8988T (cell line): ENCODE data around the gene SUFU.
A peak's percentile ranks its signal among the peaks of the same experiment; 100 is the strongest.
"Not testable (repeated sequence)": the region's sequence is repeated elsewhere in the genome, so short reads cannot be mapped to it uniquely, and the experiment has no call there.

Experiments used
- DNase-seq: peaks from one replicate; pipeline ENCODE4 v3.0.0; 2011

SUFU gene

GRCh38 chr10:102503264-102504178 is at the start of gene SUFU:
SUFU (plus strand) TSS chr10:102503972; CDS start chr10:102504153, 181 bp downstream.
- peak; percentile 81 for DNase-seq

GRCh38 chr10:102454662-102455487 is 48.9 kb upstream of the SUFU start:
- not testable (repeated sequence) for DNase-seq

DNA sequence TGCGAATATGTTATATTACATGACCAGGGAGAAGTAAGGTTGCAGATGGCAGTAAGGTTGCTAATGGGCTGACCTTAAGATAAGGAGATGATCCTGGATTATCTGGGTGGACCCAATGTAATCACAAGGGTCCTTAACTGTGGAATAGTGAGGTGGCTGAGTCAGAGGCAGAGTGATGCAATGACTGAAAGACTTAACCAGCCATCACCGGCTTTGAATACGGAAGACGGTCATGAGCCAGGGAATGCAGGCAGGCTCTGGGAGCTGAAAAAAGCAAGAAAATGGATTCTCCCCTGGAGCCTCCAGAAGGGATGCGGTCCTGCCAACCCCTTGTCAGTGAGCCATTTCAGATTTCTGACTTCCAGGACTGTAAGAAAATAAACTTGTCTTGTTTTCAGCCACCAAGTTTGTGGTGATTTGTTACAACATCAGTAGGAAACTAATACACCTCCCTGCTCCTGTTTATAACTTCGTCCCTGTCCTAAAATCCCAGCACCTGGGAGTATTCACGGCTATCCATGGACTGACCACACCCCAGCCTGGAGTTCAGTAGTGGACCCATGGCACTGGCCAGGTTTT is 47.8 kb upstream of the SUFU start:
- no peak for DNase-seq

DNA sequence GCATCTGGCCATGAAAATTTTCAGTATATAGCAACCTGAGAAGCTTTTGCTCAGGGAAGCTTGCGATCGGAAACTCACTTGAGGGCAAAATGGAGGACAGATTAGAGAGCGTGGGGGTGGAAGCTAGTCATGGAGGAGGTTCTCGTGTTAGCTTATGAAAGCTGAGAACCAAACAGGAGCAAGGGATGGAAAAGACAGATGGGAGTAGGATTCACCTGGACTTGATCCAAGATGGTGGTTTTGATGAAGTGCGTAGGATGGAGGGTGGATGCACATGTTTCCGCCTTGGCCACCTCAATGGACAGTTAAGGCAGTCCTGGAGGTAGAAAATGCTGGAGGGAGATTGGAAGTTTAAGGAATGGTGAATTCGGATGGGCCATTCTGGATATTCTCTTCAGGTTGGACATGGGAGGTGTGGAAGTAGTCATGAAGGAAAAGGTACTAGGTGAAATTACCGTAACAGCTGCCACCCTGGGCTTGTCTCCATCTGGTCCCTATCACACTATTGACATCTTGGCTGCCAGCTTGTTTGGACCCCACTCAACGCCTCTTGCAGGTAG is 46.1 kb upstream of the SUFU start:
- no peak for DNase-seq

- no peak for DNase-seq
Observed at GRCh38 chr10:102458656-102459055, 45.1 kb upstream of the SUFU start.

- DNase-seq: no peak
Observed at GRCh38 chr10:102460836-102461186, 43.0 kb upstream of the SUFU start.

DNA sequence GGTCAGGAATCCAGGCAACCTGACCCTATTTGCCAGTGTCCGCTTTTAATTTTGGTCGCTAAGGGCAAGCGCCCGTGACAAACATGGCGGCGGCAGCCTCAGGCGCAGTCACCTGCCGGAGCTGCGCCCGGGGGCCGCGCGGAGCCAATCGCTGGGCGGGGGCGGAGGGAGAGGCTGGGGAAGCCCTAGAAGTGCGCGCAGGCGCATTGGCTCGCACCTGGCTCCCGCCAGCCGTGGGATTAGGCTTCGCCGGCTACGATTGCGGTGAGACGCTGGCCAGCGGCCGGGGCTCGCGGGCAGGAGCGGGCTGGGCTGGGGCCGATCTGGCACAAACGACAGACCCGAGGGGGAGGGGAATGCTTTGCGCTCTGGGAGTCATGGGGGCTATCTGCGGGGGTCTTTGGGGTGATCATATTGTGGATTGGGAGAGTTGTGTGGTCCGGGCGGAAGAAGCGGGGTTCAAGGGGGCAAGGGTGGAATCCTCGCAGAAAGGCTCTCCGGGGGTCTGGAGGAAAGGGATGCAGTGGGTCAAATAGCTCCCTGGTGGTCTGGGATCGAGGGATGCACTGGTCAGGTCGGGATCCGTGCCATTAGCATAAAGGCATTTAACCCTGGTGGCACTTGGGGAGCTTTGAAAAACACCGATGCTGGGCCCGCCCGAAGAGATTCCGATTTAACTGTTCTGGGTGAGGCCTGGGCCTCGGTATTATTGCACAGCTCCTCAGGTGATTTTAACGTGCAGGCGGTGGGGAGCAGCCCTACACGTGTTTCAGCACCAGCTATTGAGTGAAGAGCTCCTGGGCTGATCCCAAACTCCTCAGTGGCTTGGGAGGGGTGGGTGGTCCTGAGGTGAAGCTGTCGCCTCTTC is 42.4 kb upstream of the SUFU start:
- DNase-seq: peak; percentile 96

DNA sequence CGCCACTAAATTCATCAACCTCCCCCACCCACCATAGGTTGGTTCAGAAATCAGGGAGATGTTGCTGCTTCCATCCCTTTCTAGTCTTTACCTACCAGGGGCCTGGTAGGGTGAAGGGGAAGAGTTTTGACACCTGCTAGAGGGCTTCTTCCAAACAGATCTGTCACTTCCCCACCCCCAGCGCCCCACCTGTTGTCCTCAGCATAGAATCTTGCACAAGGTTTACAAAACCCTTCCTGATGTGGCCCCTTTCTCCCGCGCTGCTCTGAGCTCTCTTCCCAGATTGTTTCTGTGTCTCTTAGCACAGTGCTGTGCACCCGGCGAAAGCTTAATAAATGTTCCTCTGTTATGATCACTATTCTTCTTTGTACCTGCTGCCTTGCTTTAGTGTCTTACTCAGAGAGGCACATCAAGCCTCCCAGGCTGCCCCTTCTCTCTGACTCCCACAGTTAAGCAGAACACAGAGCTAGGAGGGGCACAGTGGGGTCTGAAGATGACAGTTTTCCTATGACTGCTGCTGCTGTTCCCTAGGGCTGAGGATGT is 41.2 kb upstream of the SUFU start:
- DNase-seq: no peak

DNA sequence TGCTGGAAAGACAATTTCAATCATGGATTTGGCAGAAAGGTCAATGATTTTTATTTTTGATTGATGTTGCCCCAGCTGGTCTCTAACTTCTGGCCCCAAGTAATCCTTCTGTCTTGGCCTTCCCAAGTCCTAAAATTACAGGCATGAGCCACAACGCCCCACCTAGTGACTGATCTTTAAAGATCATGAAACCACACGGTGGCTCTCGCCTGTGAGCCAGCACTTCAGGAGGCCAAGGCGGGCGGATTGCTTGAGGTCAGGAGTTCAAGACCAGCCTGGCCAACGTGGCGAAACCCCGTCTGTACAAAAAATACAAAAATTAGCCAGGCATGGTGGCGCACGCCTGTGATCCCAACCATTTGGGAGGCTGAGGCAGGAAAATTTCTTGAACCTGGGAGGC is 39.8 kb upstream of the SUFU start:
- DNase-seq: no peak

DNA sequence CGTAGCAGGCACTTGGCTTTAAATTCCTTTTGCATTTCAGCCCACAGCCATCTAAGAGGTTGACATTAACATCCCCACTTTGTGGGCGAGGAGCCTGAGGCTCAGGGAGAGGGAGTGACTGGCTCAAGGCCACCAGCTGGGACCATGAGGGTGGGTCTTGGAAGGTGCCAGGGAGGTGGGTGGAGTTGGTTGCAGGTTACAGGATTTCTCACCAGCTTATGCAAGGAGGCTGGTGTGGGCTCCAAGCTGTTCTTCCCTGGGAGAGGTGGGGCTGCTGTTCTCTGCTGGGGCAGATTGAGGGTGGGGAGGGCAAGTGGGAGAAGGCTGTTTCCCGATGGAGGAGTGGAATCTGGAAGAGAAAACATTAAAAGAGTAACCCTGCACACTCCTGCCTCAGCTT is 38.3 kb upstream of the SUFU start:
- no peak for DNase-seq

- DNase-seq: no peak
Observed at GRCh38 chr10:102467318-102467717, 36.5 kb upstream of the SUFU start.

DNA sequence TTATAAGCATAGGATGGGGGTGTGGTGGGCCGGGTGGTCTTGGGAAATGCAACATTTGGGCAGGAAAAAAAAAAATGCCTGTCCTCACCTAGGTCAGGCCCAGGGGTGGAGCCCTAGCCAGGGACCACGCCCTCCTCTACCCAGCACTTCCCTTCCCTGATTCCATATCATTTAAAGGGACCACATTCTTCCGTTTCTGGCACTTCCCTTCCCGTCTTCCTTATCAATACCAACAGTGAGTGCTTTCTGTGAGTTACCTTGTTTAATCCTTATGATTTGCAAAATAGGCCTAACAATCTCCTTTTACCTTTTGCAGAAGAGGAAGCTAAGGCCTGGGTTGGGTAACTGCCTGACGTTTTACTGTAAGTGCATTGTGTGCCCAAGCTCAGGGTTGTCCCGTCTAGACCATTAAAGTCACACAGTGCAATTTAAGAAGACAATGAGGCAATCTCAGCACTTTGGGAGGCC is 35.8 kb upstream of the SUFU start:
- DNase-seq: no peak

DNA sequence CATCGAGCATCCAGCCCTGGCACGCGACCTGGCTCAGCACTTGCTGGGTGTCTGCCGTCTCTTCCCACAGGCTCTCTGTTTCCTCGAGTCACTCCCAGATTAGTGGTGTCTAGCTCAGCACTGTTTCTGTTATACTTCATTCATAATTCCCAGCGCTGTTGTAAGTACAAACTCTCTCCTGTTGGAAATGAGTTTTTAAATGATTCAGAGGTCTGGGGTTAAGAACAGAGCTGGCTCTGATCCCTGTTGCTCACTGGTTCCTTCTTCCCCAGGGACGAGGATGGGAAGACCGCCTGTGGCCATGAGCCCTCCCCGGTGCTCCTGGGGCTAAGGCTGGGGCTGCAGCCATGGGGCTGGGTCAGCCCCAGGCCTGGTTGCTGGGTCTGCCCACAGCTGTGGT is 35.1 kb upstream of the SUFU start:
- DNase-seq: no peak

- no peak for DNase-seq
Observed at GRCh38 chr10:102470579-102471546, 32.9 kb upstream of the SUFU start.

DNA sequence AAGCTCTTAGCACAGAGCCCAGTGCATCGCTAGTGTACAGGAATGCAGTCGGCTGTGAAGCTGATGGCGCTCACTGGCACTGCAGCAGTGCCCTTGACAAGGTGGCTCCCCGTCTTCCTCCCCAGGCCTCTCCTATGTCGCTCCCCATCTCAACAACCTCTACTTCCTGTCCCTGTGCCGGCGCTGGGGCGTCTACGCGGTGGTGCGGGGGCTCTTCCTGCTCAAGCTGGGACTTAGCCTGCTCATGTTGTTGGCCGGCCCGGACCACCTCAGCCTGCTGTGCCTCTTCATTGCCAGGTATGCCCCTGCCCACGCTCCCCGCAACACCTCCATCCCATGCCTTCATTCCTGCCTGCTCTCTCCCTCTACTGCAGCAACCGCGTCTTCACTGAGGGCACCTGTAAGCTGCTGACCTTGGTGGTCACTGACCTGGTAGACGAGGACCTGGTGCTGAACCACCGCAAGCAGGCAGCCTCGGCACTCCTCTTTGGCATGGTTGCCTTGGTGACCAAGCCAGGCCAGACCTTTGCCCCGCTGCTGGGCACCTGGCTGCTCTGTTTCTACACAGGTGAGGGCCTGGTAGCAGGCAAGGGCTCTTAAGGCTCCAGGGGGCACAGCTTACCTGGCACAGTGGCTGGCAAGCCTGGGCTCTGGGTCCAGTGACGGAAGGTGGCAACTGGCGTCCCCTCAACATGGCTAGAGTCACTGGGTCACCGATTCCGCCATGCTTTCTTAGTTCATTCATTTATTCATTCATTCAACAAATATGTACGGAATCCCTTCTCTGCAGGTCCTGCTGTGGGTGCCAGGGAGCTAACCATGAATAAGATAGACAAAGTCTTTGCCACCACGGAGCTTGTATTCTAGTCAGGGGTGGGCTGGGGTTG is 30.1 kb upstream of the SUFU start:
- no peak for DNase-seq

DNA sequence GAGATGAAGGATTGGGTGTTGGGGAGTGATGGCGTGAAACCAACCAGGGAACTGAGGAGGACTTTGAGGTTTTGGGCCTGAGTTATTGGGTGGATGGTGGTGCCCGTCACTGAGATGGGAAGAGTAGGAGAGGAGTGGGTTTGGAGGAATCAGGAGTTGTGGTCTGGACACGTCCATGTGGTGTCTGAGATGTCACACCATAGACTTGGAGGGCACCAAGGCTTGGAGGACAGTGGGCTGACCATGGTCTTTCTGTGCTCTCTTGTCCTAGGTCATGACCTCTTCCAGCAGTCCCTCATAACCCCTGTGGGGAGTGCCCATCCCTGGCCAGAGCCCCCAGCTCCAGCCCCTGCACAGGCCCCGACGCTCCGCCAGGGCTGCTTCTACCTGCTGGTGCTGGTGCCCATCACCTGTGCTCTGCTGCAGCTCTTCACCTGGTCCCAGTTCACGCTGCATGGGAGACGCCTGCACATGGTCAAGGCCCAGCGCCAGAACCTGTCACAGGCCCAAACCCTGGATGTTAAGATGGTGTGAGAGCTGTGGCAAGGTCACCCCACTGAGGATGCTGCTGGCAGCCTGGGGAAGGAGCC is 28.2 kb upstream of the SUFU start:
- DNase-seq: no peak

DNA sequence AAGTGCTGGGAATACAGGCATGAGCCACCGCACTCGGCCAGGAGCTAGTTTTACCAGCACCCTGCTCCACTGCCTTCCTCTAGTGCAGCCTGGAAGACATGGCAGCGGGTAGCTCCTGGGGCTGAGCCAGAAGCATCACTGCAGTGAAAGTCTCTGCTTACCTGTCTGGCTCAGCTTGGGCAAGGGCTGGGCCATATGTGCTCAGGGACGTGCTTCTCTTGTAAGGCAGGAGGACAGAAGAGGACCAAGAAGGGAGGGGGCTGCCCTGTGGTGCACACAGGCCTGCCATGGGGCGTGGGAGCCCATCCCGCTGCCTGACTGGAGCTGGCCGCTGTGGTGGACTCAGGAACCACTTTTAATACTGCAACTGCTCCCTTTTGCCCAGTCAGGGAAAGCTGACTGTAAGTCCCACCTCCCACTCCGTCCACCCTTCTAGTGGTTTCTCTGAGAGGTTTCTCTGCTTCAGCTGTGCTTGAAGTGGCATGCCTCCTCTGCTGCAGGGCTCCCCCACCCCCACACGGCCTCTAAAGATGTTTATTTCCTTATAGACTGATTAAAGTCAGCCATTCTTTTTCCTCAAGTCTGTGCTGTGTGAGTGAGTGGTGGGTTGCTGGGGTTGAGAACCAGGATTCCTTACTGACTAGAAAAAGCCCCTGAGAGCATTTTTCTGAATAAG is 27.2 kb upstream of the SUFU start:
- no peak for DNase-seq

DNA sequence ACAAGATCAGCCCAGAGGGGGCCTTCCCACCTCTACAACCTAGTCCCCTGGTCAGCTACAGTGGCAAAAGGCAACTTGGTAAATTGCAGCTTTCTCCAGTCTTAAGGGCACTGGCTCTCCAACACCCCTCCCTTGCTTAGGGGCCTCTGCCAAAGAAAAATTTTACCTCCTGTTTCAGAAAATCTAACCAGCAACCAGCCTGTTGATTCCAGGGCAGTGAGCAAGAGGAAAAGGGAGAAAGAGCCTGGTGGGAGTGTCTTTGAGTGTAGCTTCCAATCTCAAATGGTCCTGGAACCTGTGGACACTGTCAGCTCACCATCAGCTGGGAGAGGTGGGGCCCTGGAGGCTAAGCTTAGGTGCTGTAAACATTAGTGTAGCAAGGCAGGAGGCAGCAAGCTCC is 24.1 kb upstream of the SUFU start:
- DNase-seq: no peak

GRCh38 chr10:102480396-102480795 is 23.4 kb upstream of the SUFU start:
- no peak for DNase-seq
